Measurements from ENCODE around the gene CADM2.

GRCh38 chr3:85337895-85338294, 379.1 kb downstream of the CADM2 start:
- TF ChIP-seq POLR2AphosphoS5 (IDR thresholded peaks at IDR 0.05; ENCODE audit: insufficient read depth, low read depth, low read length) (no peak), POLR2A (IDR thresholded peaks at IDR 0.05; ENCODE audit: low read depth, low read length) (no peak), EZH2 (IDR thresholded peaks at IDR 0.05; ENCODE audit: borderline replicate concordance, low read depth, low read length, severe bottlenecking) (no peak), JUN (IDR thresholded peaks at IDR 0.05; ENCODE audit: borderline replicate concordance, insufficient read depth, insufficient read length, low read depth) (no peak), MYC (IDR thresholded peaks at IDR 0.05; ENCODE audit: low read depth, low read length) (no peak), GATA2 (IDR thresholded peaks at IDR 0.05; ENCODE audit: insufficient read depth, insufficient read length, low read depth, low read length) (no peak), FOS (IDR thresholded peaks at IDR 0.05; ENCODE audit: borderline replicate concordance, insufficient read depth, low read length) (no peak)
- TF ChIP-seq, protein P1, sequence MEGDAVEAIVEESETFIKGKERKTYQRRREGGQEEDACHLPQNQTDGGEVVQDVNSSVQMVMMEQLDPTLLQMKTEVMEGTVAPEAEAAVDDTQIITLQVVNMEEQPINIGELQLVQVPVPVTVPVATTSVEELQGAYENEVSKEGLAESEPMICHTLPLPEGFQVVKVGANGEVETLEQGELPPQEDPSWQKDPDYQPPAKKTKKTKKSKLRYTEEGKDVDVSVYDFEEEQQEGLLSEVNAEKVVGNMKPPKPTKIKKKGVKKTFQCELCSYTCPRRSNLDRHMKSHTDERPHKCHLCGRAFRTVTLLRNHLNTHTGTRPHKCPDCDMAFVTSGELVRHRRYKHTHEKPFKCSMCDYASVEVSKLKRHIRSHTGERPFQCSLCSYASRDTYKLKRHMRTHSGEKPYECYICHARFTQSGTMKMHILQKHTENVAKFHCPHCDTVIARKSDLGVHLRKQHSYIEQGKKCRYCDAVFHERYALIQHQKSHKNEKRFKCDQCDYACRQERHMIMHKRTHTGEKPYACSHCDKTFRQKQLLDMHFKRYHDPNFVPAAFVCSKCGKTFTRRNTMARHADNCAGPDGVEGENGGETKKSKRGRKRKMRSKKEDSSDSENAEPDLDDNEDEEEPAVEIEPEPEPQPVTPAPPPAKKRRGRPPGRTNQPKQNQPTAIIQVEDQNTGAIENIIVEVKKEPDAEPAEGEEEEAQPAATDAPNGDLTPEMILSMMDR (IDR thresholded peaks at IDR 0.05; ENCODE audit: extremely low read depth in 1 of 2, insufficient read depth in 1 of 2, low read depth in 1 of 2, low read length in 2 of 2) = no peak
- TF ChIP-seq, protein P2, sequence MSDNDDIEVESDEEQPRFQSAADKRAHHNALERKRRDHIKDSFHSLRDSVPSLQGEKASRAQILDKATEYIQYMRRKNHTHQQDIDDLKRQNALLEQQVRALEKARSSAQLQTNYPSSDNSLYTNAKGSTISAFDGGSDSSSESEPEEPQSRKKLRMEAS (IDR thresholded peaks at IDR 0.05; ENCODE audit: insufficient read depth, insufficient read length) = no peak
